Duodenal mucosa (tissue), 2 donors: Measurements from ENCODE around the gene PRRC2B.
"Not testable (repeated sequence)": the region's sequence is repeated elsewhere in the genome, so short reads cannot be mapped to it uniquely, and the experiment has no call there.

Experiments
- H3K27ac ChIP-seq: one replicate; pipeline ENCODE4 v1.7.0; 2013; ENCODE audit warnings: low read depth, low read length
- H3K27me3 ChIP-seq, 2 donors: one replicate each; pipeline ENCODE4 v1.7.0; 2013; ENCODE audit warnings: low read length in 2 of 2, control low read depth in 1 of 2; ENCODE audit not compliant: insufficient read depth in 2 of 2, control insufficient read depth in 1 of 2
- H3K36me3 ChIP-seq, 2 donors: one replicate each; pipeline ENCODE4 v1.7.0; 2013; ENCODE audit warnings: low read length in 2 of 2, control low read depth in 1 of 2; ENCODE audit not compliant: insufficient read depth in 2 of 2, control insufficient read depth in 1 of 2
- H3K4me1 ChIP-seq, 2 donors: one replicate each; pipeline ENCODE4 v1.7.0; 2013; ENCODE audit warnings: low read length in 2 of 2, control low read depth in 1 of 2; ENCODE audit not compliant: insufficient read depth in 2 of 2, control insufficient read depth in 1 of 2
- H3K4me3 ChIP-seq, 2 donors: one replicate each; pipeline ENCODE4 v1.7.0; 2013; ENCODE audit warnings: low read length in 2 of 2, low read depth in 1 of 2
- H3K9ac ChIP-seq, 2 donors: one replicate each; pipeline ENCODE4 v1.7.0; 2013; ENCODE audit warnings: low read length in 2 of 2, low read depth in 1 of 2
- H3K9me3 ChIP-seq, 2 donors: one replicate each; pipeline ENCODE4 v1.7.0; 2013; ENCODE audit warnings: low read length in 2 of 2, control low read depth in 1 of 2; ENCODE audit not compliant: control insufficient read depth in 1 of 2

The PRRC2B gene

GRCh38 chr9:131464354-131465000 is 70.6 kb downstream of the PRRC2B start:
- Histone ChIP-seq H3K4me3 (no peak overlapping the region), H3K27ac (no peak overlapping the region), H3K27me3 (no peaks in the 10 kb centered on the region), H3K9ac (no peak overlapping the region), H3K9me3 (no peaks in the 10 kb centered on the region), H3K4me1 (no peaks in the 10 kb centered on the region), H3K36me3 (peaks cover 55 to 89% of the 10 kb centered on the region in 2 donors)

- Histone ChIP-seq H3K9me3 (no peaks in the 10 kb centered on the region), H3K4me1 (no peaks in the 10 kb centered on the region), H3K4me3 (no peak overlapping the region), H3K36me3 (peaks cover 57 to 89% of the 10 kb centered on the region in 2 donors), H3K9ac (no peak overlapping the region), H3K27ac (no peak overlapping the region), H3K27me3 (no peaks in the 10 kb centered on the region)
These were observed 71.5 kb downstream of the PRRC2B start for GRCh38 chr9:131465401-131465800.

GRCh38 chr9:131467214-131467935 is 73.5 kb downstream of the PRRC2B start:
- Histone ChIP-seq H3K9ac (no peak overlapping the region), H3K27ac (no peak overlapping the region), H3K9me3 (no peaks in the 10 kb centered on the region), H3K27me3 (no peaks in the 10 kb centered on the region), H3K36me3 (peaks cover 55 to 85% of the 10 kb centered on the region in 2 donors), H3K4me3 (no peak overlapping the region), H3K4me1 (no peaks in the 10 kb centered on the region)

DNA sequence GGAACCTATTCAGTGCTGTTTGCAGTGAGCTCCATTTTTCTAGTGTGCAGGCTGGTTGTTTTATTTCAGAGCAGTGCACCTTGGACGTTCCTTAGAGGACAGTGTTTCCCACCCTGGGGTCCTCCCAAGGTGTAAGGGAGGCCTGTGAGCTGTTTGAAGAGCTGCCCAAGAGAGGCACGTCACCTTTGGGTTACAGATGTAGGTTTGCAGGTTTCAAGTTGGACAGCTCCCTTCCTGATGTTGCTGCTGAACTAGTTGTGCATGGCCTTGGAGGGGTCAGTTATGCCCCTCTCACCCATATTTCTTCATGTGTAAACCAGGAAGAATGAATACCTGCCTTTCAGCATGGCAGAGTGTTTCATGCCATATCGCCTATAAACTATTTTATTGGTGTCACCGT is 74.1 kb downstream of the PRRC2B start:
- Histone ChIP-seq H3K4me3 (no peak overlapping the region), H3K27ac (no peak overlapping the region), H3K4me1 (no peaks in the 10 kb centered on the region), H3K27me3 (no peaks in the 10 kb centered on the region), H3K9me3 (no peaks in the 10 kb centered on the region), H3K36me3 (peaks cover 52 to 88% of the 10 kb centered on the region in 2 donors), H3K9ac (no peak overlapping the region)

GRCh38 chr9:131469356-131469755 is 75.5 kb downstream of the PRRC2B start:
- peaks cover 61 to 91% of the 10 kb centered on the region in 2 donors for H3K36me3 ChIP-seq
- H3K9ac ChIP-seq = no peak overlapping the region
- H3K4me3 ChIP-seq = no peak overlapping the region
- H3K27me3 ChIP-seq = no peaks in the 10 kb centered on the region
- no peaks in the 10 kb centered on the region for H3K9me3 ChIP-seq
- no peaks in the 10 kb centered on the region for H3K4me1 ChIP-seq
- no peak overlapping the region for H3K27ac ChIP-seq

DNA sequence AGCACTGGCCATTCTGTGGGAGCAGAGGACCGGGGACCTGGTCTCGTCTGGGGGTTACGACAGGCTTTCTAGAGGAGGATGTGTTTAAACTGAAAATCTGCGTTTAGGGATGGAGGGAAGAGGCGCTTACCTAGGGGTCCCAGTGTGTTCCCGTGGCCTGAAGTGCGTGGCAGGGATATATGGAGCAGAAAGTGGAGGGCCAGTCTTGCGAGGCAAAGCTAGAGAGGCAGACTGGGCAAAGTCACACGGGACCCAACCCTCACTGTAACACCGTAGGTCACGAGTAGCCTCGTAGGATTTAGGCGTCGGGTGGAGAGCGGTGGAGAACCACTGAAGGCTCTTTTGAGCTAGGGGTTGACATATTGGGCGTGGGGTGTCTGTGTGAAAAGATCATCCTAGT is 76.1 kb downstream of the PRRC2B start:
- H3K9ac ChIP-seq = no peak overlapping the region
- H3K4me1 ChIP-seq = no peaks in the 10 kb centered on the region
- H3K27me3 ChIP-seq = no peaks in the 10 kb centered on the region
- H3K4me3 ChIP-seq = no peak overlapping the region
- no peaks in the 10 kb centered on the region for H3K9me3 ChIP-seq
- H3K27ac ChIP-seq = no peak overlapping the region
- peaks cover 61 to 91% of the 10 kb centered on the region in 2 donors for H3K36me3 ChIP-seq

DNA sequence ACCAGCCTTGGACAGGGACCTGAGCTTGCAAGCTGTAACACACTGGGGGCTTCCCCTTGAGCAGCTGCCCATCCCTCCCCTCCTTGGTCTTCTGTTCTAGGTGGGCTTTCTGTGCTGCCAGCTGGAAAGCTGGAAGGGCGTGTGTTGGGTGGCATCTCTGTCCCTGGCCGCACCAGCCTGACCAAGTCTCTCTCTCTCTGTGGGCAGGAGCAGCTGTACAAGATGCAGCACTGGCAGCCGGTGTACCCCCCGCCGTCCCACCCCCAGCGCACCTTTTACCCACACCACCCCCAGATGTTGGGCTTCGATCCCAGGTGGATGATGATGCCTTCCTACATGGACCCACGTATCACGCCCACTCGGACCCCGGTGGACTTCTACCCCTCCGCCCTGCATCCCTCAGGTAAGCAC is 76.7 kb downstream of the PRRC2B start:
- H3K27me3 ChIP-seq = no peaks in the 10 kb centered on the region
- no peak overlapping the region for H3K9ac ChIP-seq
- H3K9me3 ChIP-seq = no peaks in the 10 kb centered on the region
- peaks cover 56 to 90% of the 10 kb centered on the region in 2 donors for H3K36me3 ChIP-seq
- H3K4me1 ChIP-seq = no peaks in the 10 kb centered on the region
- H3K27ac ChIP-seq = no peak overlapping the region
- no peak overlapping the region for H3K4me3 ChIP-seq

- peaks cover 58 to 93% of the 10 kb centered on the region in 2 donors for H3K36me3 ChIP-seq
- H3K27me3 ChIP-seq, H3K9me3 ChIP-seq, H3K4me1 ChIP-seq, H3K27ac ChIP-seq, H3K9ac ChIP-seq, H3K4me3 ChIP-seq: not testable (repeated sequence)
These were observed 78.2 kb downstream of the PRRC2B start for GRCh38 chr9:131472085-131472484.

DNA sequence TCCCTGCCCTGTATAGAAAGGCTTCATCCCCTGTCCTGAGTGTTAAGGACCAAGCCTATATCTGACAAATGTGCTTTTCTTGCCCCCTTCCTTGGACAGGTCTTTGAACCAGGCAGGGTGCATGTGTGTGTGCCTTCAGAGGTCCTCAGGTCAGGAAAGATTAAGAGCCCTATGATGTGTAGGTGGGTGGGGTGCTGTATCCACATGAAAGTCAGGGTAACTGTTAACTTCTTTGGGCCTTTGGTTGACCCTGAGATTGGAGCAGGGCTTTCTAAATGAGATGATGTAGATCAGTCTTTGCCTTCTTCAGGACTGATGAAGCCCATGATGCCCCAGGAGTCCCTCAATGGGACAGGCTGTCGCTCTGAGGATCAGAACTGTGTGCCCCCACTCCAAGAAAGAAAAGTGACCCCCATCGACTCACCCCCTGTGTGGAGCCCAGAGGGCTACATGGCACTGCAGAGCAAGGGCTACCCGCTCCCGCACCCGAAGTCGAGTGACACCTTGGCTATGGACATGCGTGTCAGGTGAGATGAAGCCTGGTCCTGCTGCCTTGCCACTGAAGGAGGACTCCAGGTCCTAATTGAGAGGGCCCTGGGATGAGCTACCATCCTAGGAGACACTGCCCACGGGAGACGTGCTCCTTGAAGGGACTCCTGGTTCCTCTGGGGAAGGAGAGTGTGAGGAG is 79.5 kb downstream of the PRRC2B start:
- H3K27ac ChIP-seq = no peak overlapping the region
- no peaks in the 10 kb centered on the region for H3K4me1 ChIP-seq
- no peaks in the 10 kb centered on the region for H3K9me3 ChIP-seq
- no peaks in the 10 kb centered on the region for H3K27me3 ChIP-seq
- H3K36me3 ChIP-seq = peaks cover 51 to 93% of the 10 kb centered on the region in 2 donors
- H3K9ac ChIP-seq = no peak overlapping the region
- H3K4me3 ChIP-seq = no peak overlapping the region

DNA sequence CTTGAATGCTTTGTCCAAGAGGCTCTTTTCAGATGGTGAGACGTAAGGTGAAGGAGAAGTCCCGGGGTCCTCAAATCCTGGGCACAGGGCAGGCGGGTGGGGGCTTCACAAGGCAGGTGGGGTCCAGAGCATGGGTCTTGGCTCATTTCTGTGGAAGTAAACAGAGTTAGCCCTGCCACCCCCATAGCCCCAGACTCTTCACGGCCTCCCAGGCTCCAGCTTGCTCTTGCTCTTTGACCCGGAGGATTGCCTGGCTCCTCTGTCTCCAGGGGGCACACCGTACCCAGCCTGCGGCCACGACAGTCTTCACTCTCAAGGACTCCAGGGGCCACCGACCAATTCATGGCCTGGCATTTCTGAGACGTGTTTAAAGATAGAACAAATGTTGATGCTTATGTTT is 80.0 kb downstream of the PRRC2B start:
- peaks cover 49 to 92% of the 10 kb centered on the region in 2 donors for H3K36me3 ChIP-seq
- no peak overlapping the region for H3K9ac ChIP-seq
- no peaks in the 10 kb centered on the region for H3K9me3 ChIP-seq
- no peaks in the 10 kb centered on the region for H3K4me1 ChIP-seq
- no peak overlapping the region for H3K27ac ChIP-seq
- no peak overlapping the region for H3K4me3 ChIP-seq
- H3K27me3 ChIP-seq = no peaks in the 10 kb centered on the region
